ENCODE data around the gene LRRC25. TPM values are rescaled to one million over a fixed set of nuclear protein-coding genes. Genes with fewer than 3 reads are reported as not detected.

Gene LRRC25
- total and polyA plus RNA-seq, 9 donors, result 1.2 to 2.4 (median 1.5) TPM

DNA sequence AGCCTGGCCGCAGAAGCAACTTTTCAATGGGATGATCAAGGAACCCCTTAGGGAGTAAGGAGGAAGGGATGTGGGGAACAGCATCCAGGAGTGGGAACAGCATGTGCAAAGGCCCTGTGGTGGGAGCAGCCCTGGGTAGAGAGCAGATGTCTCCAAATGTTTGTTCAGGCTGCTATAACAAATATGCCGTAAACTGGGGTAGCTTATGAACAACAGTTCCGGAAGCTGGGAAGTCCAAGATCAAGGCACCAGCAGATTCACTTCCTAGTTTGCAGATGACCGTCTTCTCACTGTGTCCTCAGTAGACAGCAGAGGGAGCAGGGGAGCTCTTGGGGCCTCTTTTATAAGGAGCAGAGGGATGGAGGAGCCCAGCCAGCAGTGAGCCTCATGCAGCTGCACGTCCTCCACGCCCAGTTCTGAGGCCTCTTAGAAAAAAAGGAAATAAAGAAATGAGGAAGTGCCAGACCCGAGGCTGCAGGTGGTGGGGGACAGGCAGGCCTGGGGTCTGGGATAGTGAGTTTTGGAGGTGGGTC lies 4.2 kb upstream of the LRRC25 start:
- no peak overlapping the region for H3K4me3 ChIP-seq (ENCODE audit: low read length)

DNA sequence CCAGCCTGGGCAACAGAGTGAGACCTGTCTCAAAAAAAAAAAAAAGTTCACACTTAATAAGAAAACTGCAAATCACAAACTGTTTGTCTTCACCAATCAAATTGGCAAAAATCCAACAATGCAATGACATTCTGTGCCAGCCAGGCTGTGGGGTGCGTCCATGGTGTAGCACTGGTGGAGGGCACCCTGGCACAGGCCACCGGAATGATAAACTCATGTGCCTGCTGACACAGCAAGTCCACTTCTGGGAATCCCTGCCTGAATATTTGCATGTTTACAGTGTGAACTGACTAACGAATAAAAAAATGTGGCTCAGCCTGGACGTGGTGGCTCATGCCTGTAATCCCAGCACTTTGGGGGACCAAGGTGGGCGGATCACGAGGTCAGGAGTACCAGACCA lies 1.6 kb upstream of the LRRC25 start:
- Histone ChIP-seq H3K4me3 (ENCODE audit: low read length) (no peak overlapping the region), H3K9me3 (replicated peaks; ENCODE audit: control insufficient read depth, low read depth, low read length) (no peaks in the 10 kb centered on the region), H3K36me3 (ENCODE audit: control insufficient read depth, insufficient read depth, low read length) (no peaks in the 10 kb centered on the region), H3K27ac (ENCODE audit: low read length) (no peak overlapping the region), H3K4me1 (ENCODE audit: control insufficient read depth, insufficient read depth, low read length) (peaks cover 34% of the 10 kb centered on the region), H3K27me3 (ENCODE audit: control insufficient read depth, insufficient read depth, low read length) (peaks cover 17% of the 10 kb centered on the region)
- DNase-seq, result peak; percentile 49
- WGBS (ENCODE audit: insufficient coverage), result 68% methylated on average over 6 of the region's 6 CpGs

More for the DNA sequence above, 4.2 kb upstream of the LRRC25 start:
- Histone ChIP-seq H3K9me3 (replicated peaks; ENCODE audit: control insufficient read depth, low read depth, low read length) (no peaks in the 10 kb centered on the region), H3K36me3 (ENCODE audit: control insufficient read depth, insufficient read depth, low read length) (no peaks in the 10 kb centered on the region), H3K27me3 (ENCODE audit: control insufficient read depth, insufficient read depth, low read length) (peaks cover 14% of the 10 kb centered on the region), H3K4me1 (ENCODE audit: control insufficient read depth, insufficient read depth, low read length) (peaks cover 33% of the 10 kb centered on the region), H3K27ac (ENCODE audit: low read length) (peak overlapping the region; percentile 84)
- DNase-seq, result peak; percentile 96
- 23% methylated on average over 6 of the region's 7 CpGs for WGBS (ENCODE audit: insufficient coverage)

- Histone ChIP-seq H3K4me1 (ENCODE audit: control insufficient read depth, insufficient read depth, low read length) (peaks cover 15% of the 10 kb centered on the region), H3K27me3 (ENCODE audit: control insufficient read depth, insufficient read depth, low read length) (peaks cover 17% of the 10 kb centered on the region), H3K4me3 (ENCODE audit: low read length) (peak overlapping the region; percentile 26), H3K36me3 (ENCODE audit: control insufficient read depth, insufficient read depth, low read length) (no peaks in the 10 kb centered on the region), H3K9me3 (replicated peaks; ENCODE audit: control insufficient read depth, low read depth, low read length) (no peaks in the 10 kb centered on the region), H3K27ac (ENCODE audit: low read length) (no peak overlapping the region)
- WGBS (ENCODE audit: insufficient coverage), result 62% methylated on average over 37 of the region's 37 CpGs
- DNase-seq, result no peak
Observed at GRCh38 chr19:18396471-18397241, 766 bp downstream of the LRRC25 start.

GRCh38 chr19:18393836-18394235 lies 3.6 kb downstream of the LRRC25 start:
- 43% methylated on average over 7 of the region's 7 CpGs for WGBS (ENCODE audit: insufficient coverage)
- peak overlapping the region; percentile 3 for H3K27ac ChIP-seq (ENCODE audit: low read length)

DNA sequence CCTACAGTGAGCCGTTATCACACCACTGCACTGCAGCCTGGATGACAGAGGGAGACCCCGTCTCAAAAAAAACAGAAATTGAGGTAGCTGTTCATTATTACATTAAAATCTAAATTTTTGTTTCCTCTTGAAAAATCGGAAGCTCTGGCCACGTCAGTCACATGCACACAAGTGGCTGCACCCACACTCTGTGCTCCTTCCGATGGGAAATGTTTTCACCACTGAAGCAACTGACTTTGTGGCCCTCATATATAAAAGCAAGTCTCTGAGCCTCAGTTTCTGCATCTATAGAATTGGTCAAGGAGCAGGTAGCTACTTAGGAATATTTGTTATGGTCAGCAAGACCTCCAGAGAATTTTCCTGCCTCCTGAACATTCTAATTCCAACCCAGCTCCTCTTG lies 4.5 kb downstream of the LRRC25 start:
- H3K4me3 ChIP-seq (ENCODE audit: low read length), result no peak overlapping the region
- peaks cover 21% of the 10 kb centered on the region for H3K4me1 ChIP-seq (ENCODE audit: control insufficient read depth, insufficient read depth, low read length)
- WGBS (ENCODE audit: insufficient coverage), result no CpG with 5 or more reads among the region's 5 CpGs
- DNase-seq, result no peak
- peaks cover 2% of the 10 kb centered on the region for H3K9me3 ChIP-seq (replicated peaks; ENCODE audit: control insufficient read depth, low read depth, low read length)
- peak overlapping the region; percentile 9 for H3K27ac ChIP-seq (ENCODE audit: low read length)
- H3K36me3 ChIP-seq (ENCODE audit: control insufficient read depth, insufficient read depth, low read length), result no peaks in the 10 kb centered on the region
- peaks cover 35% of the 10 kb centered on the region for H3K27me3 ChIP-seq (ENCODE audit: control insufficient read depth, insufficient read depth, low read length)

More at GRCh38 chr19:18393836-18394235, 3.6 kb downstream of the LRRC25 start:
- Histone ChIP-seq H3K36me3 (ENCODE audit: control insufficient read depth, insufficient read depth, low read length) (no peaks in the 10 kb centered on the region), H3K27me3 (ENCODE audit: control insufficient read depth, insufficient read depth, low read length) (peaks cover 31% of the 10 kb centered on the region), H3K4me1 (ENCODE audit: control insufficient read depth, insufficient read depth, low read length) (peaks cover 12% of the 10 kb centered on the region), H3K9me3 (replicated peaks; ENCODE audit: control insufficient read depth, low read depth, low read length) (peaks cover 2% of the 10 kb centered on the region), H3K4me3 (ENCODE audit: low read length) (no peak overlapping the region)
- peak; percentile 58 for DNase-seq

- Histone ChIP-seq H3K4me1 (ENCODE audit: control insufficient read depth, insufficient read depth, low read length) (peaks cover 18% of the 10 kb centered on the region), H3K27me3 (ENCODE audit: control insufficient read depth, insufficient read depth, low read length) (peaks cover 33% of the 10 kb centered on the region), H3K9me3 (replicated peaks; ENCODE audit: control insufficient read depth, low read depth, low read length) (peaks cover 2% of the 10 kb centered on the region), H3K4me3 (ENCODE audit: low read length) (no peak overlapping the region), H3K36me3 (ENCODE audit: control insufficient read depth, insufficient read depth, low read length) (no peaks in the 10 kb centered on the region), H3K27ac (ENCODE audit: low read length) (peak overlapping the region; percentile 1)
- no CpG with 5 or more reads among the region's 11 CpGs for WGBS (ENCODE audit: insufficient coverage)
- peak; percentile 54 for DNase-seq
Observed at GRCh38 chr19:18392417-18392816, 5.0 kb downstream of the LRRC25 start.

- peaks cover 2% of the 10 kb centered on the region for H3K9me3 ChIP-seq (replicated peaks; ENCODE audit: control insufficient read depth, low read depth, low read length)
- no peak overlapping the region for H3K27ac ChIP-seq (ENCODE audit: low read length)
- H3K36me3 ChIP-seq (ENCODE audit: control insufficient read depth, insufficient read depth, low read length), result no peaks in the 10 kb centered on the region
- DNase-seq, result no peak
- H3K27me3 ChIP-seq (ENCODE audit: control insufficient read depth, insufficient read depth, low read length), result peaks cover 34% of the 10 kb centered on the region
- H3K4me1 ChIP-seq (ENCODE audit: control insufficient read depth, insufficient read depth, low read length), result peaks cover 14% of the 10 kb centered on the region
- WGBS (ENCODE audit: insufficient coverage), result 81% methylated on average over 3 of the region's 9 CpGs
- H3K4me3 ChIP-seq (ENCODE audit: low read length), result no peak overlapping the region
Observed at GRCh38 chr19:18391509-18392075, 5.8 kb downstream of the LRRC25 start.

GRCh38 chr19:18390065-18390907 lies 7.1 kb downstream of the LRRC25 start:
- H3K27me3 ChIP-seq (ENCODE audit: control insufficient read depth, insufficient read depth, low read length), result peaks cover 37% of the 10 kb centered on the region
- H3K36me3 ChIP-seq (ENCODE audit: control insufficient read depth, insufficient read depth, low read length), result no peaks in the 10 kb centered on the region
- 84% methylated on average over 2 of the region's 6 CpGs for WGBS (ENCODE audit: insufficient coverage)
- H3K4me3 ChIP-seq (ENCODE audit: low read length), result no peak overlapping the region
- H3K4me1 ChIP-seq (ENCODE audit: control insufficient read depth, insufficient read depth, low read length), result peaks cover 21% of the 10 kb centered on the region
- H3K27ac ChIP-seq (ENCODE audit: low read length), result no peak overlapping the region
- DNase-seq, result no peak
- H3K9me3 ChIP-seq (replicated peaks; ENCODE audit: control insufficient read depth, low read depth, low read length), result peaks cover 2% of the 10 kb centered on the region

- no peak overlapping the region for H3K27ac ChIP-seq (ENCODE audit: low read length)
- peaks cover 2% of the 10 kb centered on the region for H3K9me3 ChIP-seq (replicated peaks; ENCODE audit: control insufficient read depth, low read depth, low read length)
- H3K36me3 ChIP-seq (ENCODE audit: control insufficient read depth, insufficient read depth, low read length), result no peaks in the 10 kb centered on the region
- peaks cover 21% of the 10 kb centered on the region for H3K4me1 ChIP-seq (ENCODE audit: control insufficient read depth, insufficient read depth, low read length)
- no peak for DNase-seq
- no peak overlapping the region for H3K4me3 ChIP-seq (ENCODE audit: low read length)
- peaks cover 37% of the 10 kb centered on the region for H3K27me3 ChIP-seq (ENCODE audit: control insufficient read depth, insufficient read depth, low read length)
Observed at GRCh38 chr19:18389726-18390064, 7.7 kb downstream of the LRRC25 start.

All from muscle of leg (tissue), 11 donors.